ENCODE measurements around the gene METAP1. TPM values are rescaled to one million over a fixed set of nuclear protein-coding genes. Genes with fewer than 3 reads are reported as not detected.

The METAP1 gene
- total RNA-seq, 1 donor from 2014 or later, result 41.9 TPM

- Histone ChIP-seq H3K27me3 (ENCODE audit: control insufficient read depth, insufficient read depth, low read length) (no peaks in the 10 kb centered on the region), H3K4me3 (ENCODE audit: low read depth, low read length) (no peak overlapping the region), H3K36me3 (ENCODE audit: control insufficient read depth, insufficient read depth, low read length) (no peaks in the 10 kb centered on the region)
- DNase-seq (ENCODE audit: low read depth), result no peak
- FAIRE-seq, result no peak
- TF ChIP-seq CTCF (IDR thresholded peaks at IDR 0.05; ENCODE audit: insufficient read depth, low read length, severe bottlenecking), result no peak
Measured at GRCh38 chr4:98993419-98994071, 2.0 kb upstream of the METAP1 start.

DNA sequence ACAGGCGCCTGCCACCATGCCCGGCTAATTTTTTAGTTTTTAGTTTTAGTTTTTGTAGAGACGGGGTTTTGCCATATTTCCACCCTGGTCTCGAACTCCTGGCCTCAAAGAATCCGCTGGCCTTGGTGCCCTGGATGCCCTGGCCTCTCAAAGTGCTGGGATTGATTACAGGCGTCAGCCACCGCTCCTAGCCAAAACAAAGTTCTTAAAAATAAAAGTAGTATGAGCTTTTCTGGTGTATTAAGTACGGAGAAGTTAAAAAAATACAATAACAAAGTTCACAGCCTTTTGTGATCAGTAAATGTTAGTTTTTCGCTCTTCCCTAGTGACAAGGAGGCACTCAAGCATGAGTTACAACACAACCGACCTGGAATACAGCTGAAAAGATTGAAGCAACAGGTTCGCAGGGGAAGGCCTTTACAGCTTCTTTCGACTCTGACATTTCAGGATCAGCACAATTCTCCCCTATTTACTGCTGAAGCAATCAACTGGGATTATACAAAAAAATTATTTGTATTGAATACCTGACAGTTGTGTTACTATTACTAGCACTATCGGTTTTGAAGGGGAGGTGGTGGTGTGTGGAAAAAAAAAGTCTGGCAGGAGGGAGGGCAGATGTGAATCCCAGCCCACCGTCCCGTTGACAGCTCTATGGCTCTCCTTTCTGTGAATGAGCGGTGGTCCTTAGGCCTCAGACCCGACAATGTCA is 893 bp upstream of the METAP1 start:
- Histone ChIP-seq H3K27me3 (ENCODE audit: control insufficient read depth, insufficient read depth, low read length) (no peaks in the 10 kb centered on the region), H3K4me3 (ENCODE audit: low read depth, low read length) (peak overlapping the region; percentile 45), H3K36me3 (ENCODE audit: control insufficient read depth, insufficient read depth, low read length) (no peaks in the 10 kb centered on the region)
- DNase-seq (ENCODE audit: low read depth) (peak; percentile 29), FAIRE-seq (no peak)
- TF ChIP-seq CTCF (IDR thresholded peaks at IDR 0.05; ENCODE audit: insufficient read depth, low read length, severe bottlenecking), result no peak

- DNase-seq (ENCODE audit: low read depth), result peak; percentile 56
Measured at GRCh38 chr4:98996056-98996764, 689 bp downstream of the METAP1 start.

DNA sequence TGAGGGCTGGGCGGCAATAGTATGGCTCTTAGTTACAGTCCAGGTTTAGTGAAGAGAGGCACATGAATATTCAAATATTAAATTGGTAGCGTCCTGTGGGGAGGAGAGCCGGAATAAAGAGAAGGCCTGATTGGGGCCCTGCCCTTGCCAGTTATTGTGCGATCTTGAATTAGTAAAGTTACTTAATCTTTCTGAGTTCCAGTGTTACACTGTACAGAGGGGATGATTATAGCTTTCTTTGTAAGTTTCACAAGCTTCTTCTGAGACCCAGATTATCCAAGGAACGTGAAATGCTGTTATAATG is 1.2 kb downstream of the METAP1 start:
- no peak for TF ChIP-seq CTCF (IDR thresholded peaks at IDR 0.05; ENCODE audit: insufficient read depth, low read length, severe bottlenecking)
- Histone ChIP-seq H3K27me3 (ENCODE audit: control insufficient read depth, insufficient read depth, low read length) (no peaks in the 10 kb centered on the region), H3K4me3 (ENCODE audit: low read depth, low read length) (peak overlapping the region; percentile 92), H3K36me3 (ENCODE audit: control insufficient read depth, insufficient read depth, low read length) (no peaks in the 10 kb centered on the region)
- no peak for FAIRE-seq
- DNase-seq (ENCODE audit: low read depth), result no peak

More at GRCh38 chr4:98996056-98996764, 689 bp downstream of the METAP1 start:
- Histone ChIP-seq H3K27me3 (ENCODE audit: control insufficient read depth, insufficient read depth, low read length) (no peaks in the 10 kb centered on the region), H3K36me3 (ENCODE audit: control insufficient read depth, insufficient read depth, low read length) (no peaks in the 10 kb centered on the region), H3K4me3 (ENCODE audit: low read depth, low read length) (peak overlapping the region; percentile 92)
- no peak for FAIRE-seq
- TF ChIP-seq CTCF (IDR thresholded peaks at IDR 0.05; ENCODE audit: insufficient read depth, low read length, severe bottlenecking), result no peak

- Histone ChIP-seq H3K4me3 (ENCODE audit: low read depth, low read length) (no peak overlapping the region), H3K36me3 (ENCODE audit: control insufficient read depth, insufficient read depth, low read length) (no peaks in the 10 kb centered on the region), H3K27me3 (ENCODE audit: control insufficient read depth, insufficient read depth, low read length) (no peaks in the 10 kb centered on the region)
- no peak for TF ChIP-seq CTCF (IDR thresholded peaks at IDR 0.05; ENCODE audit: insufficient read depth, low read length, severe bottlenecking)
- DNase-seq (ENCODE audit: low read depth) (peak; percentile 64), FAIRE-seq (no peak)
Measured at GRCh38 chr4:98997166-98997565, 1.6 kb downstream of the METAP1 start.
